K562 (cell line): ENCODE measurements around the gene CSTF2T. TPM values are rescaled to one million over a fixed set of nuclear protein-coding genes. Genes with fewer than 3 reads are reported as not detected.

Experiments
- BCL6 ChIP-seq: fragments of 250-450 bp; sonication (Bioruptor Pico); IDR thresholded peaks from 2 replicates; pipeline ENCODE4 v1.4.0; 2020
- ETV6 ChIP-seq, 3 experiments: fragments of 150-350 bp in 1 of 3; sonication (generic) in 1 of 3; formaldehyde crosslinking in 1 of 3; IDR thresholded peaks; 2 replicates each; pipeline versions ENCODE4 v1.6.1 to v1.8.0; 2014 to 2022; ENCODE audit warnings: borderline replicate concordance in 2 of 3, low read depth in 2 of 3, antibody characterized with exemption in 1 of 3, low read length in 1 of 3, mild to moderate bottlenecking in 1 of 3, missing genetic modification reagents in 1 of 3
- KLF1 ChIP-seq: fragments of 450-650 bp; IDR thresholded peaks from 2 replicates; pipeline ENCODE4 v1.6.1; 2016; ENCODE audit warnings: missing genetic modification characterization, missing compliant biosample characterization
- MGA ChIP-seq: fragments of 450-650 bp; IDR thresholded peaks from 2 replicates; pipeline ENCODE4 v1.6.1; 2016; ENCODE audit warnings: mild to moderate bottlenecking, moderate library complexity
- NKRF ChIP-seq: fragments of 450-650 bp; IDR thresholded peaks from 2 replicates; pipeline ENCODE4 v1.6.1; 2016; ENCODE audit warnings: borderline replicate concordance
- ZNF239 ChIP-seq: fragments of 250-450 bp; sonication (Bioruptor Pico); IDR thresholded peaks from 2 replicates; pipeline ENCODE4 v1.4.0; 2020; ENCODE audit warnings: mild to moderate bottlenecking
- ZNF644 ChIP-seq: fragments of 200-800 bp; sonication (Bioruptor generic); IDR thresholded peaks from 2 replicates; pipeline ENCODE4 v1.6.1; 2016; ENCODE audit warnings: low read depth, missing genetic modification characterization, missing compliant biosample characterization
- polyA plus RNA-seq, 8 experiments: library from polyadenylated mRNA; depleted of rRNA in 4 of 8; stranded (reverse) in 5 of 8; unstranded in 3 of 8; fragments of >200 nt; fragmentation: Nextera tagmentation in 2 of 8; fragmentation: Illumina TruSeq in 1 of 8; extraction: Ambion mirVana in 2 of 8; extraction: Trizol in 1 of 8; gene quantifications; 2 replicates each; pipeline versions ENCODE4 v1.2.1 to v1.2.3, GENCODE V29; 2011 to 2014; ENCODE audit warnings: inconsistent platforms in 1 of 8, missing spikeins in 1 of 8
- total RNA-seq, 7 experiments: library from RNA; depleted of rRNA in 6 of 7; stranded (reverse); fragments of >200 nt in 6 of 7; fragmentation: Illumina TruSeq in 2 of 7; extraction: Trizol in 2 of 7; gene quantifications; 2 replicates each; pipeline versions ENCODE4 v1.2.1 to v1.2.3, GENCODE V29; 2011 to 2021; ENCODE audit warnings: low replicate concordance in 1 of 7

Gene CSTF2T
- total and polyA plus RNA-seq, 9 of the 15 experiments (the other 6 are each of a cell fraction or from before 2014, with no cell fraction given): 10.3 to 32.4 (median 24.2) TPM

GRCh38 chr10:51699475-51700227 lies at the start of gene CSTF2T (continued):
- TF ChIP-seq MGA (peak; percentile 98), KLF1 (tag) (peak; percentile 73; the same call in 1 of the 2 replicates), ETV6 (IDR thresholded peaks at IDR 0.05; ENCODE audit: borderline replicate concordance in 1 of 2, low read depth in 2 of 2, low read length in 1 of 2) (no peak), ETV6 (CRISPR knock-in tag; IDR thresholded peaks at IDR 0.05; ENCODE audit: borderline replicate concordance) (peak; percentile 49; the same call in 1 of the 2 replicates), BCL6 (CRISPR knock-in tag) (peak; percentile 19; the same call in 1 of the 2 replicates), ZNF239 (0 out of 2 replicates have a peak, but pooled peaks have one; percentile 5), ZNF644 (tag) (peak; percentile 80), NKRF (peak; percentile 14; the same call in 1 of the 2 replicates)
